Measurements from ENCODE around the gene AVPI1. TPM values are rescaled to one million over a fixed set of nuclear protein-coding genes. Genes with fewer than 3 reads are reported as not detected.
"Not testable (repeated sequence)": the region's sequence is repeated elsewhere in the genome, so short reads cannot be mapped to it uniquely, and the experiment has no call there.

AVPI1 gene
- total and polyA plus RNA-seq, 8 donors, result 3.7 to 9.1 (median 4.6) TPM

GRCh38 chr10:97684866-97685394 is 2.1 kb downstream of the AVPI1 start:
- WGBS, 2 donors, result 33 to 54% methylated on average over 5 of the region's 5 CpGs
- H3K27me3 ChIP-seq, result no peaks in the 10 kb centered on the region
- FAIRE-seq, result no peak
- no peaks in the 10 kb centered on the region for H3K36me3 ChIP-seq
- peak overlapping the region in 3 of 4 donors; percentile 4 to 86 (median 63) for H3K27ac ChIP-seq
- no peak for ATAC-seq
- peak overlapping the region in 2 of 4 donors; percentile 59 to 71 for H3K4me3 ChIP-seq
- no peaks in the 10 kb centered on the region for H3K9me3 ChIP-seq
- H3K4me1 ChIP-seq, result peaks cover 15 to 43% (median 19%) of the 10 kb centered on the region in 3 donors
- DNase-seq, result no peak
- TF ChIP-seq, protein P1, sequence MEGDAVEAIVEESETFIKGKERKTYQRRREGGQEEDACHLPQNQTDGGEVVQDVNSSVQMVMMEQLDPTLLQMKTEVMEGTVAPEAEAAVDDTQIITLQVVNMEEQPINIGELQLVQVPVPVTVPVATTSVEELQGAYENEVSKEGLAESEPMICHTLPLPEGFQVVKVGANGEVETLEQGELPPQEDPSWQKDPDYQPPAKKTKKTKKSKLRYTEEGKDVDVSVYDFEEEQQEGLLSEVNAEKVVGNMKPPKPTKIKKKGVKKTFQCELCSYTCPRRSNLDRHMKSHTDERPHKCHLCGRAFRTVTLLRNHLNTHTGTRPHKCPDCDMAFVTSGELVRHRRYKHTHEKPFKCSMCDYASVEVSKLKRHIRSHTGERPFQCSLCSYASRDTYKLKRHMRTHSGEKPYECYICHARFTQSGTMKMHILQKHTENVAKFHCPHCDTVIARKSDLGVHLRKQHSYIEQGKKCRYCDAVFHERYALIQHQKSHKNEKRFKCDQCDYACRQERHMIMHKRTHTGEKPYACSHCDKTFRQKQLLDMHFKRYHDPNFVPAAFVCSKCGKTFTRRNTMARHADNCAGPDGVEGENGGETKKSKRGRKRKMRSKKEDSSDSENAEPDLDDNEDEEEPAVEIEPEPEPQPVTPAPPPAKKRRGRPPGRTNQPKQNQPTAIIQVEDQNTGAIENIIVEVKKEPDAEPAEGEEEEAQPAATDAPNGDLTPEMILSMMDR (IDR thresholded peaks at IDR 0.05), result no peak
- intact Hi-C loops (cut with DNase I), result loop anchor here in 1 of 3 donors (10.0 kb wide), 1 partner anchor 50 kb away; the partner anchor contains the start of gene ZFYVE27

- not testable (repeated sequence) for H3K9me3 ChIP-seq, H3K36me3 ChIP-seq, FAIRE-seq, DNase-seq, H3K27me3 ChIP-seq, ATAC-seq
- WGBS, 2 donors, result 74 to 83% methylated on average over 6 to 7 of the region's 7 CpGs
- peak overlapping the region; percentile 17 to 63 (median 54) for H3K27ac ChIP-seq
- H3K4me3 ChIP-seq, result peak overlapping the region in 1 of 4 donors; percentile 10
- intact Hi-C loops (cut with DNase I), result loop anchor here in 1 of 3 donors (10.0 kb wide), 1 partner anchor 50 kb away; the partner anchor contains the start of gene ZFYVE27
- H3K4me1 ChIP-seq, result peaks cover 15 to 43% (median 19%) of the 10 kb centered on the region in 3 donors
Measured at GRCh38 chr10:97684368-97684713, 2.7 kb downstream of the AVPI1 start.

DNA sequence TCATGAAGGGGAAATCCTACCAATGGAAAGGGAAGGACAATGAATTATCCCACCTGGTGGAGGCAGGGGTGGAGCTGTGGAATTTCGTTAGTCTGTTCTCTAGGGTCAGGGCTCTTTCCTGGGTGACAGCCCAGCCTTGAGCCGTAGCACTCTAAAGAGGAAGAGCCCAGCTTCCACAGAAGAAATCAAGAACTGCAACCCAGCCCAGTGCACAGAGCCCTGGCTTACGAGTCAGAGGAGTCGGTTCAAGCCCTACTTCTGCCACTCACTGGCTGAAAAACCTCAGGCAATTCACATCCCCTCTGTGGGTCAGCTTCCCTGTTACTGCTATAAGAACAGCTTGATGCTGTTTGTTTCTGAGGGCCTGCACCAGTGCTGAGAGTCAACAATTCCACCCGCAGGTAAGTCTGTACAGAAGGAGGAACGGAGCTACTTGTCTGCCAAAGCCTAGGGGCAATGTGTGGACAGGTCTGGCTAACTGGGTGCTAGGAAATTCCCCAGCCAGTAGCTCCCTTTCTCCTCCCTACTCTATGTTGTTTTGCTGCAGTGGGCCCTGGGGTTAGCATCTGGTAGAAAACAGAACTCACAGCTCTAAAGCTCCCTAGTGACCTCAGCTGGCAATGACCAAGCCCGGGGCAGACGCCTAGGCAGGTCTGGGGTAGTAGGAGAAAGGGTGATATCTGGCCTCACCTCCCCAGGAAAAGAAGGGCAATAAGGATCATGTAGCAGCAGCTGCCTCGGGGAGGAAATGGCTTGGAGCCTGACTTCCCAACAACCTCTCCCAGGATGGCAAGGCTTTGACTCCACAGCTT is 3.3 kb downstream of the AVPI1 start:
- Histone ChIP-seq H3K4me1 (peaks cover 15 to 42% (median 19%) of the 10 kb centered on the region in 3 donors), H3K4me3 (peak overlapping the region in 1 of 4 donors; percentile 10), H3K9me3 (no peaks in the 10 kb centered on the region), H3K36me3 (peaks cover 0 to 8% (median 0%) of the 10 kb centered on the region in 3 donors), H3K27me3 (no peaks in the 10 kb centered on the region), H3K27ac (peak overlapping the region; percentile 17 to 63 (median 54))
- TF ChIP-seq, protein P1 (IDR thresholded peaks at IDR 0.05), result no peak
- DNase-seq, result peak in 1 of 6 donors; percentile 37
- WGBS, 2 donors, result 19 to 31% methylated on average over 9 of the region's 9 CpGs
- FAIRE-seq, result no peak
- intact Hi-C loops (cut with DNase I), result loop anchor here in 1 of 3 donors (10.0 kb wide), 1 partner anchor 51 kb away; the partner anchor contains the start of gene ZFYVE27
- peak in 1 of 4 donors; percentile 7 for ATAC-seq

DNA sequence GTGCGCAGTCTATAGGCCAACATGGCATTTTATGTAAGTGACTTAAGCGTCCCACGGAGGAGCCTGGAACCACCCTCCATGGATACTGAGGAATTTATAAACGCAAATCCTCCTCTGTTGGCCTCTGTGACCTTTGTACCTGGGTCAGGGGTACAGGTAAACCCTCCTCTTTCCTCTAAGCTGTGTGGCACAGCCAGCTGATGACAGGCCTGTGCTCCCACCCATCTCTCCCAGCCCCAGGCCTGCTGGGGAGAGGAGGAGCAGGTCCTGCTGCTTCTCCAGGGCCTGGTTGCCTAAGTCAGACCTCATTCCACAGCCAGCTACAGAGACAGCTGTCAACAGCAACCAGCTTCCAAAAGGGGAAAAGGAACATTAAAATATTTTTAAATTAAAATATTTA is 5.0 kb downstream of the AVPI1 start:
- no peaks in the 10 kb centered on the region for H3K27me3 ChIP-seq
- DNase-seq (no peak), FAIRE-seq (no peak), ATAC-seq (no peak)
- no peak overlapping the region for H3K4me3 ChIP-seq
- intact Hi-C loops (cut with DNase I), result loop anchor here in 1 of 3 donors (10.0 kb wide), 1 partner anchor 53 kb away; the partner anchor contains the start of gene ZFYVE27
- no peaks in the 10 kb centered on the region for H3K9me3 ChIP-seq
- H3K36me3 ChIP-seq, result peaks cover 0 to 23% (median 0%) of the 10 kb centered on the region in 3 donors
- H3K4me1 ChIP-seq, result peaks cover 3 to 29% (median 15%) of the 10 kb centered on the region in 3 donors
- TF ChIP-seq, protein P1 (IDR thresholded peaks at IDR 0.05), result no peak
- no peak overlapping the region for H3K27ac ChIP-seq
- WGBS, 2 donors, result 75 to 77% methylated on average over 4 of the region's 4 CpGs

GRCh38 chr10:97679594-97679993 is 7.4 kb downstream of the AVPI1 start:
- Histone ChIP-seq H3K9me3 (no peaks in the 10 kb centered on the region), H3K4me1 (peaks cover 3 to 13% (median 6%) of the 10 kb centered on the region in 3 donors), H3K36me3 (peaks cover 0 to 36% (median 0%) of the 10 kb centered on the region in 3 donors), H3K27ac (no peak overlapping the region), H3K4me3 (no peak overlapping the region), H3K27me3 (no peaks in the 10 kb centered on the region)
- DNase-seq (no peak), FAIRE-seq (no peak), ATAC-seq (no peak)
- WGBS, 2 donors, result 90 to 94% methylated on average over 16 of the region's 16 CpGs
- TF ChIP-seq, protein P1 (IDR thresholded peaks at IDR 0.05), result no peak
- intact Hi-C loops (cut with DNase I), result loop anchor here in 1 of 3 donors (5.0 kb wide), 1 partner anchor 53 kb away; no protein-coding TSS in a partner anchor

All from pancreas (tissue), 10 donors.